ENCODE results near the gene RALGPS2. TPM values are rescaled to one million over a fixed set of nuclear protein-coding genes. Genes with fewer than 3 reads are reported as not detected.

RALGPS2 gene
- total and polyA plus RNA-seq, 2 of the 8 experiments (the other 6 are each of a cell fraction or from before 2014, with no cell fraction given): 6.7 to 38.0 TPM

GRCh38 chr1:178806665-178807300 lies 81.7 kb downstream of the RALGPS2 start:
- no peak overlapping the region for H2AFZ ChIP-seq (ENCODE audit: low read length)
- CTCF ChIA-PET (ENCODE audit: partially characterized antibody): interaction anchor here (0.6 to 1.2 kb wide), 2 partner anchors 52 to 197 kb away, joined by 3 read pairs; no protein-coding TSS in a partner anchor
- H2BK120ac ChIP-seq (replicated peaks; ENCODE audit: low read depth, low read length): no peak overlapping the region
- H2BK5ac ChIP-seq (ENCODE audit: low read depth, low read length): no peak overlapping the region
- no peak overlapping the region for H4K91ac ChIP-seq (replicated peaks; ENCODE audit: insufficient read length, low read length)
- no peaks in the 10 kb centered on the region for H3K27me3 ChIP-seq (replicated peaks in 1 of 4; ENCODE audit: control insufficient read depth in 3 of 4, extremely low read depth in 1 of 4, insufficient read depth in 3 of 4, low read length in 3 of 4)
- no peaks in the 10 kb centered on the region for H4K20me1 ChIP-seq (replicated peaks in 1 of 2; ENCODE audit: control insufficient read depth in 1 of 2, insufficient read depth in 2 of 2, low read length in 2 of 2)
- no peak overlapping the region for H2BK15ac ChIP-seq (ENCODE audit: low read length)
- peaks cover 0 to 5% (median 1%) of the 10 kb centered on the region in 4 experiments; a peak in 1 of 8 replicates for H3K36me3 ChIP-seq (ENCODE audit: control insufficient read depth in 2 of 4, insufficient read depth in 4 of 4, low read length in 3 of 4)
- H3K4ac ChIP-seq (replicated peaks; ENCODE audit: insufficient read length, low read depth, low read length): no peak overlapping the region
- no peak overlapping the region for H2AK5ac ChIP-seq (ENCODE audit: low read depth, low read length)
- no peaks in the 10 kb centered on the region for H3K4me1 ChIP-seq (replicated peaks in 1 of 4; ENCODE audit: control insufficient read depth in 3 of 4, insufficient read depth in 4 of 4, low read length in 3 of 4)
- H3K79me1 ChIP-seq (ENCODE audit: low read depth, low read length): no peaks in the 10 kb centered on the region
- H3K14ac ChIP-seq (ENCODE audit: insufficient read length): no peak overlapping the region
- H2BK20ac ChIP-seq (ENCODE audit: low read length): no peak overlapping the region
- no peak overlapping the region for H3K27ac ChIP-seq (ENCODE audit: low read depth, low read length)
- H3K23ac ChIP-seq (ENCODE audit: insufficient read length): no peak overlapping the region
- H3K9me3 ChIP-seq (ENCODE audit: insufficient read depth in 2 of 2, low read depth in 1 of 2, low read length in 1 of 2): no peaks in the 10 kb centered on the region
- H3K18ac ChIP-seq (ENCODE audit: extremely low read depth, low read length): no peak overlapping the region
- H3K79me2 ChIP-seq (ENCODE audit: control insufficient read depth in 1 of 2, insufficient read depth in 2 of 2, low read length in 2 of 2): no peaks in the 10 kb centered on the region
- no peak overlapping the region for H3K56ac ChIP-seq (replicated peaks; ENCODE audit: insufficient read length, low read depth, low read length)
- no peak overlapping the region for H4K5ac ChIP-seq (ENCODE audit: insufficient read length, low read depth, low read length)
- FAIRE-seq (no peak), DNase-seq (ENCODE audit: low read depth in 1 of 2, low spot score in 2 of 2) (no peak)
- H2BK12ac ChIP-seq (ENCODE audit: low read depth, low read length): no peak overlapping the region
- 94% methylated on average over 9 of the region's 9 CpGs; no CpG with 5 or more reads in 1 of the 2 experiments for WGBS, 2 experiments (ENCODE audit: extremely low coverage in 1 of 2, insufficient coverage in 1 of 2, insufficient read length in 1 of 2, insufficient replicate concordance in 2 of 2, low coverage in 1 of 2, low lambda C conversion rate in 2 of 2, missing lambda C conversion rate in 1 of 2)
- H3K9ac ChIP-seq (replicated peaks in 1 of 4; ENCODE audit: extremely low read depth in 1 of 4, low read depth in 3 of 4, low read length in 3 of 4): no peak overlapping the region
- no peaks in the 10 kb centered on the region for H3K23me2 ChIP-seq (ENCODE audit: low read depth, low read length)
- POLR2A ChIA-PET (ENCODE audit: partially characterized antibody): no interaction called here
- H3K4me2 ChIP-seq (ENCODE audit: insufficient read depth in 1 of 2, low read depth in 2 of 2, low read length in 2 of 2): no peak overlapping the region
- H4K8ac ChIP-seq (ENCODE audit: extremely low read depth, insufficient read depth, low read length): no peak overlapping the region
- no peak overlapping the region for H3K4me3 ChIP-seq (ENCODE audit: extremely low read depth in 1 of 4, insufficient read depth in 2 of 4, low read depth in 3 of 4, low read length in 4 of 4)
- no peak for TF ChIP-seq BCL11A (IDR thresholded peaks at IDR 0.05; ENCODE audit: low read depth in 2 of 2, low read length in 2 of 2)
- TF ChIP-seq FOSL1 (IDR thresholded peaks at IDR 0.05; ENCODE audit: insufficient read depth, low read depth, low read length): no peak
- TF ChIP-seq PHF8 (conservative IDR thresholded peaks at IDR 0.05; ENCODE audit: low read depth, low read length): no peak
- TF ChIP-seq CTCF (IDR thresholded peaks at IDR 0.05; ENCODE audit: control extremely low read depth in 1 of 3, insufficient read depth in 1 of 3, low read depth in 1 of 3, low read length in 3 of 3): no peak
- no peak for TF ChIP-seq SRF (IDR thresholded peaks at IDR 0.05; ENCODE audit: low read depth, low read length)
- TF ChIP-seq SIX5 (IDR thresholded peaks at IDR 0.05; ENCODE audit: low read depth, low read length): no peak
- TF ChIP-seq CBX5 (IDR thresholded peaks at IDR 0.05; ENCODE audit: low read depth, low read length): no peak
- TF ChIP-seq CHD1 (IDR thresholded peaks at IDR 0.05; ENCODE audit: low read depth, low read length): no peak
- TF ChIP-seq YY1 (IDR thresholded peaks at IDR 0.05; ENCODE audit: low read depth, low read length): no peak
- no peak for TF ChIP-seq TAF1 (IDR thresholded peaks at IDR 0.05; ENCODE audit: low read depth, low read length)
- TF ChIP-seq TEAD4 (IDR thresholded peaks at IDR 0.05; ENCODE audit: low read depth, low read length): no peak
- TF ChIP-seq POU5F1 (IDR thresholded peaks at IDR 0.05; ENCODE audit: low read depth, low read length): no peak
